Amygdala (tissue), 56 donors: Measurements from ENCODE around the gene ZNF688.
A peak's percentile ranks its signal among the peaks of the same experiment; 100 is the strongest.
"Not testable (repeated sequence)": the region's sequence is repeated elsewhere in the genome, so short reads cannot be mapped to it uniquely, and the experiment has no call there.

Source experiments
- DNase-seq, 56 donors: peaks; one replicate each; lab custom pipeline; 2025; lab: John Stamatoyannopoulos, UW

The ZNF688 gene

DNA sequence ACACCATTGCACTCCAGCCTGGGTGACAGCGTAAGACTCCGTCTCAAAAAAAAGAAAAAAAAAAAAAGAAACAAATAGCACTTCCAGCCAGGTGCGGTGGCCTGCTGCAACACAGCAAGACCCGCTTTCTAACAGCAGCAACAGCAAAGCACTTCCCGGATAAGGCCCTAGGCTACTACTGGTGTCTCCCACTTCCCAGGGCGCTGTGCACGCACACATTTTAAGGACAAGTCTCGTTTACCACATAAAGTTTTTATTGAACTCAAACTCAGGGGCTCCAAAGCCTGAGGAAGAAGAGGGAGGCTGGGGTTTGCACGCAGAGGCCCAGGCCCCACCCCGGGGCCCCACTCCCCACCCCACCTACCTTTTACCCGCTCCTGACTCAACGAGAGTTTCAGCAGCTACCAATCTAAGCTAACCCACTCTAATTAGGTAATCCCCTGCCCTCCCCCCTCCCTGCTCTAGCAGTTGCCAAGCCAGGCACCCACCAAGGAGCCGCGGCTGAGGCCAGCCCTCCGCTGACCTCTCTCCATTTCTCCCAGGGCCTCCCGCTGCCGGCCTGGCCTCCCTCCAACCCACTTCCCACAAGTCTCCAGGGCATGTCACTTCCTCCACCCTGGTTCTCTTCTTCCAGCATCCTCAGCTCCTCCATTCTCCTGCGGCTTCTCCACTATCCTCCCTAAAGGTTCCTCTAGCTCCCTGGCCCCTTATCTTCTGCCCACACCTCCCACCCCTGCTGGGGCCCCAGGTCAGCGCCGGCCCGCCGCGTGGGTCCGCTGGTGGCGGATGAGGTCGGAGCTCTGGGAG, 47.5 kb downstream of the ZNF688 start:
- peak in 2 of 56 donors; percentile 16 to 18 for DNase-seq

- DNase-seq: not testable (repeated sequence)
These were observed 48.6 kb downstream of the ZNF688 start for GRCh38 chr16:30522702-30523463.

GRCh38 chr16:30521873-30522641, 49.5 kb downstream of the ZNF688 start:
- DNase-seq: no peak

DNA sequence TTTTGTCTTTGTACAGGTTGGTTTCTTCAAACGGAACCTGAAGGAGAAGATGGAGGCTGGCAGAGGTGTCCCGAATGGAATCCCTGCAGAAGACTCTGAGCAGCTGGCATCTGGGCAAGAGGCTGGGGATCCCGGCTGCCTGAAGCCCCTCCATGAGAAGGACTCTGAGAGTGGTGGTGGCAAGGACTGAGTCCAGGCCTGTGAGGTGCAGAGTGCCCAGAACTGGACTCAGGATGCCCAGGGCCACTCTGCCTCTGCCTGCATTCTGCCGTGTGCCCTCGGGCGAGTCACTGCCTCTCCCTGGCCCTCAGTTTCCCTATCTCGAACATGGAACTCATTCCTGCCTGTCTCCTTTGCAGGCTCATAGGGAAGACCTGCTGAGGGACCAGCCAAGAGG, 50.0 kb downstream of the ZNF688 start:
- no peak for DNase-seq
